ENCODE measurements around the gene UNC50.

DNA sequence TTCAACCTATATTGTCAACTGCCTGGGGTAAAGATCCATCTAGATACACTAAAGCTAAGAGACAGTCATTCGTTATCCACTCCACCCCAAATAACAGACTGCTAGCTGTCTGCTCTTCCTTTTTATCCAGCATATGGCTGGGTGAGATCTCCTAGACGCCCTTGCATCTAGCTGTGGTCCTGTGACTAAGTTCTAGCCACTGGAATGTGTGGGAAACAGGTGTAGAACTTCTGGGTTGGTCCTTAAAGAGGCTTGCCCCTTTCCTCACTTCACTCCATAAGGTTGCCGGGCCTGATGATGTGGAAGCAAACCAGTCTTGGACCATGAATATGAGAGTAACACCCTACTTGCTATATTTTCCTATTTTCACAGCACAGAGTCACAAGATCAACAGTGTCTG, 3.3 kb upstream of the UNC50 start:
- TF ChIP-seq, protein P1, sequence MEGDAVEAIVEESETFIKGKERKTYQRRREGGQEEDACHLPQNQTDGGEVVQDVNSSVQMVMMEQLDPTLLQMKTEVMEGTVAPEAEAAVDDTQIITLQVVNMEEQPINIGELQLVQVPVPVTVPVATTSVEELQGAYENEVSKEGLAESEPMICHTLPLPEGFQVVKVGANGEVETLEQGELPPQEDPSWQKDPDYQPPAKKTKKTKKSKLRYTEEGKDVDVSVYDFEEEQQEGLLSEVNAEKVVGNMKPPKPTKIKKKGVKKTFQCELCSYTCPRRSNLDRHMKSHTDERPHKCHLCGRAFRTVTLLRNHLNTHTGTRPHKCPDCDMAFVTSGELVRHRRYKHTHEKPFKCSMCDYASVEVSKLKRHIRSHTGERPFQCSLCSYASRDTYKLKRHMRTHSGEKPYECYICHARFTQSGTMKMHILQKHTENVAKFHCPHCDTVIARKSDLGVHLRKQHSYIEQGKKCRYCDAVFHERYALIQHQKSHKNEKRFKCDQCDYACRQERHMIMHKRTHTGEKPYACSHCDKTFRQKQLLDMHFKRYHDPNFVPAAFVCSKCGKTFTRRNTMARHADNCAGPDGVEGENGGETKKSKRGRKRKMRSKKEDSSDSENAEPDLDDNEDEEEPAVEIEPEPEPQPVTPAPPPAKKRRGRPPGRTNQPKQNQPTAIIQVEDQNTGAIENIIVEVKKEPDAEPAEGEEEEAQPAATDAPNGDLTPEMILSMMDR (optimal IDR thresholded peaks at IDR 0.05 in 1 of 3, IDR thresholded peaks at IDR 0.05 in 1 of 3, conservative IDR thresholded peaks at IDR 0.05 in 1 of 3; ENCODE audit: extremely low read depth in 1 of 3, insufficient read depth in 2 of 3, low read length in 3 of 3), result no peak
- TF ChIP-seq EZH2 (IDR thresholded peaks at IDR 0.05; ENCODE audit: low read length), result no peak

Measured in keratinocyte (primary cell).